G401 (cell line): Measurements from ENCODE around the gene SLC9A9. TPM values are rescaled to one million over a fixed set of nuclear protein-coding genes. Genes with fewer than 3 reads are reported as not detected.
A peak's percentile ranks its signal among the peaks of the same experiment; 100 is the strongest.
"Not testable (repeated sequence)": the region's sequence is repeated elsewhere in the genome, so short reads cannot be mapped to it uniquely, and the experiment has no call there.

Experiments used
- DNase-seq: peaks from one replicate; pipeline ENCODE4 v3.0.0-alpha.2; 2015; ENCODE audit warnings: low spot score
- in situ Hi-C: cut with HindIII; loops from 2 replicates; pipeline ENCODE4 v1.10.0; 2016; ENCODE audit warnings: low sequenced_read_pairs, mixed read lengths
- total RNA-seq: library from RNA; depleted of rRNA; stranded (reverse); fragments of >200 nt; shearing (Covaris generic); gene quantifications from 2 replicates; pipeline ENCODE4 v1.2.3, GENCODE V29; 2014

Gene SLC9A9
- total RNA-seq, 1 experiment from 2014 or later: not detected

DNA sequence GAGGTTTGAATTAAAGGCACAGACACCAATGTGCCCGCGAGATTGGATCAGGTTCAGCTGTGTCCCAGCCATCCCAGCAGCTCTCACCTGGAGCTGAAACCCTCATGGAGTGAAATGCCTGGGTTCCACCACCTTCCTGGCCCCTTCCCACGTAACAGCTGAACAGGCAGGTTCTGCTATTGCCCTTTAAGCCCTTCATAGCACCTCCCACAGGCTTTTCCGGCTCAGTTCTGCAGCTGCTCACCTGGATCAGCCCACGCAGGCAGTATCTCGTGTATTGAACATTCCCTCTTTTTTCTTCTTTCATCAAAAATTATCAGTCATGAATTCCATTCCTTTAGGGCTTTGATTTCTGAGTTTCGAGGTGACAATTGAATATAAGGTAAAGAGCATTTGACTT is 129.8 kb downstream of the SLC9A9 start:
- no peak for DNase-seq
- in situ Hi-C loops: no loop called here

DNA sequence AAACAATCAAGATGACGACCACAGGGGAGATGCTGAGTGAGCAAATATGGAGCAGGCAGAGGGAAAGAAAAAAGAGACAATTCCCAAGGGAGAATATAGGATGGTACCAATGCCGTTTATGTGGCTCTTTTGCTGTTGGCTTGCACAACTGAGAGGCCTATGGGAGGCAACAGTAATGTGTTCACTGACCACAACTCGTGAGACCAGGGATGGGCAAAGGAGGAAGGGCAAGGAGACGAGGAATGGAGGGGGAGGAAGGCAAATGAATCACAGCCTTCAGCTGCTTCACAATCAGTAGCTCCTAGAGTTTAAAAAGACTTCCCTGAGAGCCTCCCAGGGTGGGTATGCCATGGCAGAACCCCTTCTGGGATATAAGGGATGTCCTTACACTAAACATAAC is 131.5 kb downstream of the SLC9A9 start:
- in situ Hi-C loops: no loop called here
- DNase-seq: no peak

DNA sequence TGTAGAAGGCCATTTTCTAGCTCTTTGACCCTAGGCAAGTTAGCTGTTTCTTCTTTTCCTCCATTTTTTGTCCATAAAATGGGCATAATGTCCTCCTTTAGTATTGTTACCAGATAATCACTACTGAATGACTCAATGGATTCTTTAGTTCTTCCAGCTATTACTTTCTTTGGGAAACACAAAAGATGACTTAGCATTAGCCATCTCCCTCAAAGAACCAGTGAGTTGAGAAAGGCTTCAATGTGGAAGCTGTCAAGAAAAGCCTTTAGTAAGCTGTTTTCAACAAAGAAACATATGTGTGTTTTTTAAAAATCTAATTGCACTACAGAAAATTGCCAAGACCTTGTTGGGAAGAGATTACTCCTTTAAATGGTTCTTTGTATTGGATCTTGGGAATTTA is 135.7 kb downstream of the SLC9A9 start:
- in situ Hi-C loops: no loop called here

DNA sequence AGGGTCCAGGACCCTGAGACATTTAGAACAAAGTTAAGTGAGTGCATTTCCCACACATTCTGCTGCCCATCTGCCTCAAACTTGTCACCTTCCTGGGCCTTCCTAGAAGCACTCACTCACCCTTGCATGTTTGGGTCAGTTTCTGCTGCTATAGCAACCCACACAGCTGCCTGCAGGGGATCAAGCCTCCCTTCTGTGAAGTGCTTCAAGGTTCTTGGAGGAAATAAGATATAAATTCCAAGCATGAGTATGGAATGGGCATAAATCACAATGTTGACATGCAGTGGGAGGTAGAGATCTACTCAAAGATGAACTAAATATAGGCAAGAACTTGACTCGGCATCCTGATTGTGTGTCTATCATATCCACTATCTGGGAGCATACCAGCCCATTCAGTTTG is 140.4 kb downstream of the SLC9A9 start:
- DNase-seq: no peak
- in situ Hi-C loops: no loop called here

More for the DNA sequence above, 135.7 kb downstream of the SLC9A9 start:
- DNase-seq: no peak

DNA sequence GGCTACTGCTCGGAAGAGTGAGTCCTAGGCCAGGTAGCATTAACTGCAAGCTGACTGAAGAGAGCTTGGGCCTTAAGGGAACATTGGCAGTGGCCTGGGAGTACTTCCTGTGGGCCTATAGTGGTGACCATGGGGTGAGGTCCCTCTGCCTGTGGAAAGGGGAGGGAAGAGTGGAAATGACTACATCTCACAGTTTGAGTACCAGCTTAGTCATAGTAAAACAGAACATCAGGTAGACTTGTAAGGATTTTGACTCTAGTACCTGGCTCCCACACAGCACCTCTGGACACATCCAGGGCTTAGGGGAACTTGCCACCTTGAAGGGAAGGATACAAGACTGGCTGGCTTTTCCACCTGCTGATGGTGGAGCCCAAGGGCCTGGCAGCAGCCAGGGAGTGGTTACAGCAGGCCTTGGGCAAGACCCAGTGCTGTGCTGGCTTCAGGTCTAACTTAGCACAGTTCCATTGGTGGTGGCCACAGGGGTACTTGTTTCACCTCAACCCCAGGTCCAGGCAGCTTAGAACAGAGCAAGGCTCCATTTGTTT is 147.8 kb downstream of the SLC9A9 start:
- DNase-seq: no peak
- in situ Hi-C loops: no loop called here

DNA sequence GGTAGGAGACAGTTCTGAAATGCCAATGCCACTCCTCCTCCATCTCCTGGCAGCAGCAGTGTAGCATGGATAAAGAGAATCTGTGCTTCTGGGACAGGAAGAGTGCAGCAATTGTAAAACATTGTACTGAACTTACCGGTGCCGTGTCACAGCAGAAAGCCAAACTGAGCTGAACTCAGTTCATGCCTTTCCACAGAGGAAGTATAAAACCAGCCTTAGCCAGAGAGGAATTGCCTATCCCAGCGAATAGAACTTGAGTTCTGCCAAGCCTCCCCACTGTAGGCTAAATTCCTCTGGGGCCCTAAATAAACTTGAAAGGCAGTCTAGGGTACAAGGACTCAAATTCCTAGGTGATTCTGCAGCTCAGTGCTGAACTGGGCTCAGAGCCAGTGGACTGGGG is 148.8 kb downstream of the SLC9A9 start:
- DNase-seq: no peak
- in situ Hi-C loops: no loop called here

DNA sequence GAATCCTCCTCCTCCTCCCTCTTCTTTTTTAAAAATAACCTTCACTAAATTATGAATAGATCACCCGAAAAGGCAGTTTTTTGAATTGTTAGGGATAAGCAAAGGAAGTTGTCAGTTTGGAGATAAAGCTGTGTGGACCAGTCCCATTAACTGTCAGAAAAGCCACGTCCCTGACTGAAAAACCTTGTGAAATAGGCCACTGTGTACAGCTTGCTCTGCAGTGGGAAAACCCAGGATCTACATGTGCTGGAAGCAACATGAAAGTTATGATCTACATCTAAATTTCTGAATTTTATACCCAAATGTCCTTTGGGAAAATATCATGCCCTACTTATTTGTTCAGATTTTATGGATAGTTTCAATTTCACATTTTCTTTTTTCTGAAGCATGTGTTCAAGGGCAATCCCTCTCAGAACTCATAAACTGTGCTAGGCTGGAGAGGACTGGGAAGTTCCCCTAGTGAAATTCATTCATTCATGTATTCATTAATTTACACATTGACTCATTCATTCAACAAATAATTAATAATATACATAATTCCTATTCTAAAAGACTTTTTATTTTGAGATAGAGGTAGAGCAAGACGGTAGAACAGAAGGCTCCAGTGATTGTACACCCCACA is 149.5 kb downstream of the SLC9A9 start:
- DNase-seq: no peak
- in situ Hi-C loops: no loop called here

DNA sequence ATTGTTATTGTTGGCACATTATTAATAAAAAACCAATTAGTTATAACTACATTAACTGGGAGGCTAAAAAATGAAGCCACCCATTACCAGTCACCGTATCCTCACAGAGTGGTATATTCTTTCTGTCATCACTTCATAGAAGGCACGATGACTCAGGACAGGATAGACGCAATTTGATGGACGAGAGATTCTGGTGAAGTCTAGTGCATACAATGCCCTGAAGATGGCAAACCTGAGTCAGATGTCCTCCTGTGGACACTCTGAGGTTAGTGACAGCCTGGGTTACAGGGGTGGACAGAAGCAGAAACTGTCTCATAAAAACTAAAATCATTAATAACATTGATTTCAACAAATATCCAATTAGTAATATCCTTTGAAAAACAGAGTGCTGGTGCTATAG is 150.3 kb downstream of the SLC9A9 start:
- no peak for DNase-seq
- in situ Hi-C loops: no loop called here

DNA sequence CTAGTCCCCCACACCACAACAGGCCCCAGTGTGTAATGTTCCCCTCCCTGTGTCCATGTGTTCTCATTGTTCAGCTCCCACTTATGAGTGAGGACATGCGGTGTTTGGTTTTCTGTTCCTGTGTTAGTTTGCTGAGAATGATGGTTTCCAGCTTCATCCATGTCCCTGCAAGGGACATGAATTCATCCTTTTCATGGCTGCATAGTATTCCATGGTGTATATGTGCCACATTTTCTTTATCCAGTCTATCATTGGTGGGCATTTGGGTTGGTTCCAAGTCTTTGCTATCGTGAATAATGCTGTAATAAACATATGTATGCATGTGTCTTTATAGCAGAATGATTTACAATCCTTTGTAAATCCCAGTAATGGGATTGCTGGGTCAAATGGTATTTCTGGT is 152.9 kb downstream of the SLC9A9 start:
- DNase-seq, in situ Hi-C loops: not testable (repeated sequence)

DNA sequence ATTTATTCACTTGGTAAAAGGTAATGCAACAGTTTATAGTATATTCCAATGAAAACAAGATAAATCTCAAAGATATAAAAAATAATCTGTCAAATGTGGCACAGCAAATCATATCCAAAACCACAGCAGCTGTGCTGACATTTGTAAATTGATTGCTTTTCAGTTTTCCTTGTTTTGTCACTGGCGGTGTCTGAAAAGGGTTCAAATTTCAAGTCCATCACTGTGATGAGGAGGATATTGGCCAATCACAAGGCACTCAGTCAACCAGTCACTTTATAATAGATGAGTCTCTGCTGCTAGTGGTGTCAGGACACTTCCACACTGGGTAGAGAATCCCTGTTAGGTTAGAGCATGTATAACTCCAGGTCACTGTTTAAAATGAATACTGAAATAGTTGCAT is 154.8 kb downstream of the SLC9A9 start:
- DNase-seq: no peak
- in situ Hi-C loops: no loop called here

DNA sequence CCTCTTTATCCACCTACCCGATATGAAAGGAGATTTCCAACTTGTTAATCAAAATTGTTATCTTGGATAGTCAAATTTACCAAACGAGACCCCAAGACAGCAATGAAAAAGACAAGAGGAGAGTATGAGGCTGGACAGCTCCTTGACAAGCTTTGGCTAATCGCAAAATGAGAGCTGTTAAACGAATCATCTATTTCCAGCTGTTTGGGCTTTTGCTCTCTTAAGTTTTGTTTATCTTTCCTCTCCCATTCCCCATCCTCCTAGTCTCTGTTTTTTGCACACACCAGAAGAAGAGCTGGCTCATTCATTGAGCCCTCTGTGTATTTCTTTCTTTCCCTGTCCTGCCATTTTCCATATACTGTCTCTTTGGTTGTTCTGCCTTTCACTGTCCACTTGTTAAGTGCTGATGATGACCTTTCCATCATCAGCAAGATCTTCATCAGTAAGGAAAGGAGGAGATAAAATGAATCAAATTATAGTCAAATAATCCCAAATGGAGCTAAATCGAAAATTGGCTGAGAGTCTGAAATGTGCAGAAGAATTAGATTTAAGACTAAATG is 161.6 kb downstream of the SLC9A9 start:
- in situ Hi-C loops: no loop called here
- DNase-seq: no peak

DNA sequence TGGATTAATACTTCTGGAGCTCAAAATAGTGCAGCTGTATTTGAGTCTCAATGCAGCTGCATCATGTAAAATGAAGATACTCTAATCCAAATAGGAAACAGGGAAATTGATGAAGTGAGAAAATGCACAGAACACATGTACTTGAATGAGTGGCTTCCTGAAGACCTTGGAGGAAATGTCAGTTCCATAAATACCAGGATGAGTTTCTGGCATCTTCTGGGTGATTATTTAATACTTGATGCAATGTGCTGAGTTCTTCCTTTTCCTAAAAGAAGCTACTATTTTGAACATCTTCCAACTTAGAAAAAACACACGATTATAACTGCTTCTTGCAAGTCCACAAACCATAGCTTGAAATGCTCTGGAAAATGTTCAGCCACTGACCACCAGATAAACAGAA is 162.8 kb downstream of the SLC9A9 start:
- in situ Hi-C loops: no loop called here
- DNase-seq: no peak

DNA sequence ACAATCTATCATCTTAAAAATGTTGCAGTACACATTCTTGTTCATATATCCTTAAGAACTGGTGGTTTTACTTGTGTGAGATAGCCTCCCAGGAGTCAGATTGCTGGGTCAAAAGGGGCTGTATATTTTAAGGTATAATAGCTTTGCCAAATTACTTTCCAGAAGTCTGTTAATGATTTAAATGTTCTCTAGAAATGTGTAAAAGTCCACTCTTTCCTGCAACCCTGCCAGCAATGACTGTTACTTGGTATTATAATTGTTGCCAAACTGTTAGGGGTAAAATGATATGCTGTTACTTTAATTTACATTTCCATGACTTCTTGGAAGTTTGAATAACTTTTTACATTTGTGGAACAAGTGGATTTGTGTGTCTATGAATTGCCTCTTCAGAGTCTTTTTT is 170.8 kb downstream of the SLC9A9 start:
- in situ Hi-C loops: no loop called here
- DNase-seq: no peak

DNA sequence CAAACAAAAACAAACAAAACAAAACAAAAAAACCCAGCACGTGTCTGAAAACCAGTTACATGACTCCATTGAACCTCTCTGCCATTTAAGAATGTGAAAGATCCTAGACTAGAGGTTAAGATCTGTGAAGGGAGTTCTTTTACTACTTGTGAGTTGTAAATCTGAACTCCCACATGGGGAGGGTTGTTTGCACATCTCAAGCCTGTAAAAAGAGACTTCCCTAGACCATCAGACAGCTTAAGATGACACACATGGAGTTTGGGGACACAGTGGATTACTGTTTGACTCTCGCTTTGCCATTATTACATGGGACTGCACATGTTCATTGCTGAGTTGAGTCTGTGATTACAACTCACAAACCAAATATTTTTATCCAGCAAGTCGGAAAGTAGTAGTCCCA is 171.5 kb downstream of the SLC9A9 start:
- no peak for DNase-seq
- in situ Hi-C loops: no loop called here

DNA sequence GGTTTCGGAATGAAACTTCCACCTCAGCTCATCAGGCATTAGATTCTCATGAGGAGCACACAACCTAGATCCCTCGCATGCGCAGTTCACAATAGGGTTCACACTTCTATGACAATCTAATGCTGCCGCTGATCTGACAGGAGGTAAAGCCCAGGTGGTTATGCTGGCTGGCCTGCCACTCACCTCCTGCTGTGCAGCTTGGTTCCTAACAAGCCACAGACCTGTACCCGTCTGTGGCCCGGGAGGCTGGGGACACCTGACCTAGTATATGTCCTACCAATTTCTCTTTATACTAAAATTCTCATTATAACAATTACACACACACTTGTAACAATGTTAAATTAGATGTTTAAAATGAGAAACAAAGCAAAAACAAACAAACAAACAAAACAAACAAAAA is 172.2 kb downstream of the SLC9A9 start:
- in situ Hi-C loops: no loop called here
- DNase-seq: no peak

DNA sequence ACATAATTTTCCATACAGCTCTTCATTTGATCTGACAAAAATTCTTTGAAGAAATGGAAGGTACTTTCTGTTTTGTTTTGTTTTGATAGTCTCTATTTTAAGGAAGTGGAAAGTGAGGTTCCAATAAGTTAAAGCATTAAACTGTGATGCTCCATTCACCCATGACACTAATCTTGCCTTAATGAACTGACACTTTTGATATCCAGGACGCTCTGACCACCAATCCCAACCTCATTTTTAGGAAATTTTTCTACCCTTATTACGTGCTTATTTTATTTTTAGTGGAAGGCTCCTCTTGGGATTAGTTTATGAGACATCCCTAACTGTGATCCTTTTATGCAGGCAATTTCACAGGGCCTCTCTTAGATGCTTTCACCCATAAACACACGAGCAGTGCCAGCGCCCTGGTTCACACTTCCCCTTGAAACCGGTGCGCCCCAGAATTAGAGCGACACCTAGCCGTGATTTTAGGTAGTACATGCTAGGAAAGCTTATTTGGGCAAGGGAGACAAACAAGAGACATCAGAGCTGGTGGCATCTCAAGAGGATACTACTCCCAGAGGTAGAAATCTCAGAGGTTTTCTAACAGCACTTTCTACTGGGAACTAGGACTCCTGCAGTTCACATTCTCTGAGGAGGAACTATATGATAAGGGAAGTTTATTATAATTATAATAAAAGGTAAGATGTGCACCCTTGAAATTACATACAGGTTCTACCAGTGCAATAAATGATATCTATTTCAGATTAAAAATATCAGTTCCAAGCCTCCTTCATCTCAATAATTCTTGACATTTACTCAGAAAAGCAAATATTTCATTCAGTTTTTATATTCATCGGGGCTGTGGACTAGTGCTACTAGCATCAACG is 173.9 kb downstream of the SLC9A9 start:
- peak; percentile 44 for DNase-seq
- in situ Hi-C loops: no loop called here

DNA sequence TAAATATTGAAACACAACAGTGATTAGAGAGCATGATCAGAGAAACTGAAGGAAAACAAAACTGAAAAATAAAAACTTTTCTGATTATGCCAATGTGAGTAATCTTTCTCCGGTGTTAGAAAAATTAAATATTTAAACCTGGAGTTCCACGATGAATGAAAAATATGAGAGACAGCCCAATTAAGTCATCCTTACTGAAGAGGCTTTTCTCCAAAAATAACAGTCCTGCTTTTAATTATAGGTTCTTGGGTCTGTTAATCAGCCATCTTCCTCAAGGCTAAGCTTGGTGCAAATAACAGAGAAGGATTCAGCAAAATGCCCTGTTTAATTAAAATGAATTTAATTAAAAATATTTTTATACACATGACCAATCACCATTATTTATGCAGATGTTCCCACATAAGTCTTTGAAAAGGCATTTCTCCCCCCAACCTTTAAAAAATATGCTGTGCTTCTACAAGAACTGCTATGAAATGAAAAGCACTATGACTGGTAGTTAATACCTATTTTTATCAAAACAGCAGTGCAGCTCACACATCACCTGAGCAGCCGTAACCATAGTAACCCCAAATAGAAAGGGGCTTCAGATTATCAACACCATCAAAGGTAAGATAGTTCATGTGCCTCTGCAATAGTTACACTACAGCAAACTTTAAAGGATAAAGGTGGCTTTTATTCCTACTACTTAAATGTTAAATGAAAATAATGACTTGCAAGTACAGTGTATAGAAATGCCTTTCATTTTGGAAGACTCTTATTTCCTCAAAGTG is 175.7 kb downstream of the SLC9A9 start:
- DNase-seq: no peak
- in situ Hi-C loops: no loop called here

DNA sequence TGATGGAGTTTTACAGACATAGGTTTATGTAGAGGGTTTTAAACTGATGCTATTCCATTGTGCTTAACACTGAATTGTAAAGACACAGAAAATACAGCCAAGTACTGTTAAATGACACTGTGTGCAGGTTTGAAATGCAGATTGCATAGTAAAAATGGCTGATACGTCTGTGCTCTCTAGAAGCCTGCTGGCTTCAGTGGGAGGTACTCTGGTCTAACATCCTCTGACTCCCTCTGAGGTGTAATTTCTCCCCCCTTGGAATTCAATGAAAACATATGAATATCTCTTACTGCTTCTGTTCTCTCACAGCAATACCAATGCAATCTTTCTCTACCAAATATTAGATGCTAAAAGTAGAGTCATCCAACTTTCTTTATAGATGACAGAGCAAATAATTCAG is 176.6 kb downstream of the SLC9A9 start:
- in situ Hi-C loops: no loop called here
- DNase-seq: no peak

DNA sequence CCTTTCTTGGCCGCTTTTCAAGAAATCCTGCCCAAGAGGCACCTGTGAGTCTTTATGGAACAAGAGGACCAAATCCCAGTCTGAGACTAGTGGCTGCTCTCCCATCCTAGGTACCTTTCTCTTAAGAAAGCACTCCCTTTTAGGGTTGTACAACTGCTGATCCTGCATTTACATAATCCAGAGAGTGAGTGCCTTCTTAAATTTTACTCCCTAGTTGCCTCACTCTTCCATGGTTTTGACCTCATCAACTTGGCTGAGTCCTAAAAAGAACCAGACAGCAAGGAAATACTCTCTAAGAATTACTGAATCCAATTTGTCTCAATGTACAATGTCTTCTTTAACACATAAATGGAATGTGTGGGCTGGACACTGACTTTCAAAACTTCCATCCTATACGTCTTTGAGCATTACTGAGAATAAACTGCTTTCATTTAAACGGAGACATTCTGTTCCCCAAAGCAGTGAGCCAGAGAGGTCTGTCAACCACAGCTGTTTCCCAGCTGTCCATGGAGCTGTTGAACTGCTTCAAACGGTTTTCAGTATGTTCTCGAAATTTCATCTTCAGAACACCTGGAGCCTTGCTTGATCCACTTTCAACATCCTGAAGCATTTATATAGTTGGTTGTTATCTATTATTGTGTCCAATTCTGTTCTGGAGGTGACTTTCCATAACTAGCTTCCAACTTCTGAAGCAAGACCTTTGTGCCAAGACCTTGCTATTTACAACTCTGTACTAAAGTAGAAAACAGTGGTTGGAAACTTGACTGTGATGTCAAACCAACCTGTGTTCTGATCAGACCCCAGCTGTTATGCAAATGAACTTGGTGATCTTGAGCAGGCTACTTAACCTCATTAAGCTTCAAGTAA is 179.1 kb downstream of the SLC9A9 start:
- DNase-seq: no peak

More for the DNA sequence above, 179.1 kb downstream of the SLC9A9 start:
- in situ Hi-C loops: no loop called here
